Measurements from ENCODE around the gene MAP4K3.

MAP4K3 gene

DNA sequence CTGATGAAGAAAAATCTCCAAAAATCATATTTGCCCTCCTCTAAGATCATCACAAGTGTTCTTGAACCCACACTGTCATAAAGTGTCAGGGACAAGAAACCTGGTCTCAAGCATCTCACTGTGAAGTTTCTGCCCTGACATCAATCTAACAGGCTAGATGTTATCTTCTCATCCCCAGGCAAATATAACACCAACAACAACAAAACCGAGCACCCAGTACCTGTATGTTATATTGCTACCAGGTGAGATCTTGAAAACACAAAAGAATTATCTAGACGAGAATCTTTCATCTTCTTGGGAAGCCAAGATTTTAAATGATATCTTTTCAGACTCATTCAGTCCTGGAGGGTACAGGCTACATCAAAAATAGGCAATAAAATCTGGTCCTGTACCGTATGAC, 8.8 kb upstream of the MAP4K3 start:
- H3K4me3 ChIP-seq (ENCODE audit: low read depth in 1 of 2, low read length in 1 of 2) = no peak overlapping the region
- no peaks in the 10 kb centered on the region for H3K9me3 ChIP-seq
- TF ChIP-seq, protein P1, sequence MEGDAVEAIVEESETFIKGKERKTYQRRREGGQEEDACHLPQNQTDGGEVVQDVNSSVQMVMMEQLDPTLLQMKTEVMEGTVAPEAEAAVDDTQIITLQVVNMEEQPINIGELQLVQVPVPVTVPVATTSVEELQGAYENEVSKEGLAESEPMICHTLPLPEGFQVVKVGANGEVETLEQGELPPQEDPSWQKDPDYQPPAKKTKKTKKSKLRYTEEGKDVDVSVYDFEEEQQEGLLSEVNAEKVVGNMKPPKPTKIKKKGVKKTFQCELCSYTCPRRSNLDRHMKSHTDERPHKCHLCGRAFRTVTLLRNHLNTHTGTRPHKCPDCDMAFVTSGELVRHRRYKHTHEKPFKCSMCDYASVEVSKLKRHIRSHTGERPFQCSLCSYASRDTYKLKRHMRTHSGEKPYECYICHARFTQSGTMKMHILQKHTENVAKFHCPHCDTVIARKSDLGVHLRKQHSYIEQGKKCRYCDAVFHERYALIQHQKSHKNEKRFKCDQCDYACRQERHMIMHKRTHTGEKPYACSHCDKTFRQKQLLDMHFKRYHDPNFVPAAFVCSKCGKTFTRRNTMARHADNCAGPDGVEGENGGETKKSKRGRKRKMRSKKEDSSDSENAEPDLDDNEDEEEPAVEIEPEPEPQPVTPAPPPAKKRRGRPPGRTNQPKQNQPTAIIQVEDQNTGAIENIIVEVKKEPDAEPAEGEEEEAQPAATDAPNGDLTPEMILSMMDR (IDR thresholded peaks at IDR 0.05) = no peak
- no peak overlapping the region for H3K27ac ChIP-seq
- no peaks in the 10 kb centered on the region for H3K36me3 ChIP-seq
- H3K27me3 ChIP-seq = no peaks in the 10 kb centered on the region
- no peaks in the 10 kb centered on the region for H3K4me1 ChIP-seq (ENCODE audit: control insufficient read depth in 1 of 2, insufficient read depth in 1 of 2, low read depth in 1 of 2, low read length in 1 of 2)

DNA sequence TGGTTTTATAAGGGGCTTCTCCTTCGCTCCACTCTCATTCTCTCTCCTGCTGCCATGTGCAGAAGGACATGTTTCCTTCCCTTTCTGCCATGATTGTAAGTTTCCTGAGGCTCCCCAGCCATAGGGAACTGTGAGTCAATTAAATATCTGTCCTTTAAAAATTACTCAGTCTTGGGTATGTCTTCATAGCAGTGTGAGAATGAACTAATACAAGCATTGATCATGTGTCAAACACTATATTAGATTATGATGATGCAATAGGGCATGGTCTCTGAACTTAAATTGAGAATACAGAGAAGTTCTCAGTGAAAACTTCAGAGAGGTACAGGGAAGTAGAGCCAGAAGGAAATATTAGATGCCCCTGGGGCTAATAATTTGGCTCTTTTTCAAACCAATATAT, 5.9 kb upstream of the MAP4K3 start:
- H3K27me3 ChIP-seq = peaks cover 3% of the 10 kb centered on the region
- no peak overlapping the region for H3K4me3 ChIP-seq (ENCODE audit: low read depth in 1 of 2, low read length in 1 of 2)
- H3K4me1 ChIP-seq (ENCODE audit: control insufficient read depth in 1 of 2, insufficient read depth in 1 of 2, low read depth in 1 of 2, low read length in 1 of 2) = peaks cover 2 to 3% of the 10 kb centered on the region in 2 experiments
- H3K36me3 ChIP-seq = no peaks in the 10 kb centered on the region
- no peak overlapping the region for H3K27ac ChIP-seq
- H3K9me3 ChIP-seq = no peaks in the 10 kb centered on the region
- TF ChIP-seq, protein P1 (IDR thresholded peaks at IDR 0.05) = no peak

DNA sequence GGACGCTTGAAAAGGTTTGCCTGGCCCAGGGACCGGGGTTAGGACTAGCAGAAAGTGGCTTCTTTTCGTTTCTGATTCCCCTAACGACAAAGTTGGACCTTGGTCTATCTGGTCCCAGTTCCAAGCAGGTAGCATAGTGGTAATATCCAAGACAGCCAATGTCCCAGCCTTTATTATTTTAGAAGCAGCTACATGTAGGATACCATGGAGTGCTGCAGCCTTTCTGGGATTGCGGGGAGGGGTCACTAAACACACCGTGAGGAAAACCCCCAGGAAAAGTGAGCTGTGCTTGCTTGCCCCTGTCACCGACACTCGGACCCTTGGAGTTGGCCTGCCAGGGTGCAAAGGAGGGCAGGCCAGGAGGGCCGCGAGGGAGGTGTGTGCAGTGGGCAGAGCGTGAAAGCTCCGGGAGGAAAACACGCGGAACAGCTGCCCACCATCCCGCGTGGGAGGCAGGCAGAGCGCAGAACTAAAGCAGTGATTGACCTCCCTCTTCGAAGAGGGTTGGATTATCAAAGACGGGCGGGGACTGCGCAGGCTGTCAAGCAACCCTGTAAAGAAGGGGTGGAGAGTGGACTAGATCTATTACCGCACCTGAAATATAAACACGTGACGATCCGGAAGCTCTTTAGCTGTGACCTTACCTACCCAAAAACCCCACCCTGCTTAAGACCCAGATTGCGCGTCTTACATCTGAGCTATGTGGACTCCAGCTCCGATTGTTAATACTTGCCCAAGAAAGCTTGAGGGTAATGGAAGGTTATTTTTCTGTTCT, 624 bp upstream of the MAP4K3 start:
- Histone ChIP-seq H3K9me3 (no peaks in the 10 kb centered on the region), H3K4me3 (ENCODE audit: low read depth in 1 of 2, low read length in 1 of 2) (peak overlapping the region; percentile 62 to 81), H3K27me3 (peaks cover 17% of the 10 kb centered on the region), H3K4me1 (ENCODE audit: control insufficient read depth in 1 of 2, insufficient read depth in 1 of 2, low read depth in 1 of 2, low read length in 1 of 2) (peaks cover 15 to 16% of the 10 kb centered on the region in 2 experiments), H3K36me3 (no peaks in the 10 kb centered on the region), H3K27ac (peak overlapping the region; percentile 25)
- TF ChIP-seq, protein P1 (IDR thresholded peaks at IDR 0.05) = no peak

DNA sequence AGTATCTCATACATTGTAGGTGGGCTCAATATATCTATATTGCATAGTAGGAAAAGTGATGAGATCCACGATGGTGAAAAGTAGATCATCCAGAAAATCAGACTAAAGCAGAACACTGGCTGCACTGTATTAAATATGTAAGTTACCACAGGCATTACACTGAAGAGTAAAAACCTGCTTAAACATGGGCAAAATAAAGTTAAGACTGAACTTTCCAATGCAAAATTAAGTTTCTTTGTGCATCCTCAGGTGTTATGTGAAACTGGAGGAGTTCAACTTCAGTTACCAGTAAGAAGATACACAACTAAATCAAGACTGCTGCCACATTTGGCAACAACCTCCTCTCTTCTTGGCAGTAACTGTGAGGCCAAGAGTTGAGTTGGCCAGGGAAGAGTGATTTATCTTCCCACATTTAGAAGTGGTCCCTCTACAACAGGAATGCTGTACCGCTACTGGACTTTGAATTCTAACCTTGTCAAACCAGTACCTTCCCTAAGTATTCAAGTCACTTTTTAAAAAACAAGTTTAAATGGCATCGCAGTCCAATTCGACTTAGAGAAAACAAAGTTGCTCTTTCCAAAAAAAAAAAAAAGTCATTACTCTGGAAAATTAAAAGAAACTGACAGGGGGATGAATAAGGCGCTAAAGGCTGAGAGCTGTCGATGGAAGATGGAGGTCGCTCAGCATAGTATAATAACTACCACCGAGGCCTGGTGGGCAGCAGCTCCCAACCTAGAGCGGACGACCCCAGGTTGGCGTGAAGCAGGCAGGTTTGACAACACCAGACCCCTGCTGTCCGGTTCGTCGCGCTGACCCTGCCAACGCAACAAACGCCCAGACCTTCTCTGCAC, 1.1 kb downstream of the MAP4K3 start:
- H3K4me1 ChIP-seq (ENCODE audit: control insufficient read depth in 1 of 2, insufficient read depth in 1 of 2, low read depth in 1 of 2, low read length in 1 of 2) = peaks cover 15 to 16% of the 10 kb centered on the region in 2 experiments
- no peaks in the 10 kb centered on the region for H3K36me3 ChIP-seq
- peak overlapping the region; percentile 62 to 81 for H3K4me3 ChIP-seq (ENCODE audit: low read depth in 1 of 2, low read length in 1 of 2)
- TF ChIP-seq, protein P1 (IDR thresholded peaks at IDR 0.05) = no peak
- H3K27ac ChIP-seq = no peak overlapping the region
- peaks cover 17% of the 10 kb centered on the region for H3K27me3 ChIP-seq
- no peaks in the 10 kb centered on the region for H3K9me3 ChIP-seq

DNA sequence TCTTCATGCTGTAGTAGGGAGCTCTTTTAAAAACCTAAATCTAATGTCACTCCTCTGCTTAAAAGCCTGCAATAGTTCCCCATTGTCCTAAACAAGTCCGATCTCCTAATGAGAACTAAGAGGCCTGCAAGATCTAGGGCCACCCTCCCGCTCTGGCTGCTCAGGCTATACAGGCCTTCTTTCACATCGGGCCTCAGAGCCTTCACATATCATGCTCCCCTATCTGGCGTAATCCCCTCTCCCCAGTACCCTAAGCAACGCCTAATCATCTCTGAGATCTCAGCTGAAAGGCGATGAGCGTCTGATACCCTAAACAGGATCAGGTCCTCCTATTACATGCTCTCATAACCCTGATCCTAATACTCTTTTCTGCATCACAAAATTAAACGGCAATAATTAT, 1.9 kb downstream of the MAP4K3 start:
- no peaks in the 10 kb centered on the region for H3K9me3 ChIP-seq
- H3K4me1 ChIP-seq (ENCODE audit: control insufficient read depth in 1 of 2, insufficient read depth in 1 of 2, low read depth in 1 of 2, low read length in 1 of 2) = peaks cover 15 to 16% of the 10 kb centered on the region in 2 experiments
- H3K4me3 ChIP-seq (ENCODE audit: low read depth in 1 of 2, low read length in 1 of 2) = no peak overlapping the region
- no peak overlapping the region for H3K27ac ChIP-seq
- TF ChIP-seq, protein P1 (IDR thresholded peaks at IDR 0.05) = no peak
- peaks cover 17% of the 10 kb centered on the region for H3K27me3 ChIP-seq
- no peaks in the 10 kb centered on the region for H3K36me3 ChIP-seq

Data from neutrophil (primary cell).